ENCODE measurements around the gene ARMC6. TPM values are rescaled to one million over a fixed set of nuclear protein-coding genes. Genes with fewer than 3 reads are reported as not detected.

The ARMC6 gene
- total RNA-seq, 1 experiment from 2014 or later: 66.5 TPM

DNA sequence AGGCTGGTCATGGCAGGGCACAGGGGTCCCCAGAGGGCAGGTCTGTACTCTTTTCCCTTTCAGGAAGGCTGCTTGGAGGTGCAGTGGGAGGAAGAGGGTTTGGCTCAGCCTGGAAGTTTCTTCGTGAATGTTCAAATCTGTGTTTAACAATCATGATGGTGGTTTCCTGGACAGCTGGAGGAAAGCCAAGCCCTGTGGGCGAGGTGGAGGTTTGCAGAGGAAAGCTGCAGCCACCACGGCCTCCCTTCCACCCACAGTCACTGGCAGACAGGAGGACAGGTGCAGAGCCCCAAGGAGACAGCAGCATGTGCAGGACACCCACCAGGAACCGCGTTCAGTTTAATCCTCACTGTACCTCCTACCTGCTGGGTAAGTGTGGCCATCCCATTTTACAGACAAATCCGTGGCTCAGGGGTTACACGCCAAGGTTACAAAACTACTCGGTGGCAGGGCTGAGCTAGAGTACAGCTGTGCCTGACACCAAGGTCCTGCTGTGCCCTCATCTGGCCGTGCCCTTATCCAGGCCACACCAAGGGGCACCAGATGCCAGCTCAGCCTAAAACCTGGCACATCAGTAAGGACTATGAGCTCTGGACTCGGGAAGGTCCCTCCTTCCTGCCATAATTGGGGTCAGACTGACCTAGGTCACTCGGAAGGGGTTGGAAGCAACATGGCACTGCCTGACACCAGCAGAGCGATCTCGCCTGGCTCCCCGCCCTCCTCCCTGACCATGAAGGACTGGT lies 34.2 kb upstream of the ARMC6 start:
- Histone ChIP-seq H3T11ph (ENCODE audit: low read length) (no peak overlapping the region), H2AFZ (ENCODE audit: low read length) (no peak overlapping the region), H2BK15ac (ENCODE audit: low read depth, low read length) (no peak overlapping the region), H4K91ac (ENCODE audit: insufficient read length, low read depth, low read length) (no peak overlapping the region), H3K9me3 (ENCODE audit: control insufficient read depth, low read depth, low read length) (no peaks in the 10 kb centered on the region), H3K56ac (ENCODE audit: insufficient read length, low read depth, low read length) (no peak overlapping the region), H2BK12ac (ENCODE audit: insufficient read length, low read depth, low read length) (no peak overlapping the region), H2BK20ac (ENCODE audit: low read depth, low read length, poor library complexity, severe bottlenecking) (no peak overlapping the region), H2AK5ac (ENCODE audit: insufficient read length, low read length) (no peak overlapping the region), H3K27ac (ENCODE audit: insufficient read length, low read depth, low read length) (no peak overlapping the region), H4K5ac (ENCODE audit: insufficient read length, low read depth, low read length) (no peak overlapping the region), H2BK120ac (ENCODE audit: low read depth, low read length, poor library complexity, severe bottlenecking) (no peak overlapping the region), H3K79me1 (ENCODE audit: insufficient read depth, low read depth, low read length, poor library complexity, severe bottlenecking) (no peaks in the 10 kb centered on the region), H4K8ac (replicated peaks; ENCODE audit: insufficient read length, low read depth, low read length) (no peak overlapping the region), H3K4me1 (ENCODE audit: insufficient read depth, low read length) (no peaks in the 10 kb centered on the region), H3K18ac (ENCODE audit: insufficient read length, low read depth, low read length) (no peak overlapping the region), H3K23me2 (ENCODE audit: insufficient read length, low read depth, low read length, poor library complexity, severe bottlenecking) (no peaks in the 10 kb centered on the region), H3K4ac (ENCODE audit: low read depth, low read length) (no peak overlapping the region), H3K9ac (ENCODE audit: extremely low read depth, insufficient read length, low read length) (no peak overlapping the region), H3K27me3 (ENCODE audit: insufficient read depth, low read length) (no peaks in the 10 kb centered on the region), H3K14ac (ENCODE audit: insufficient read depth, low read length) (no peak overlapping the region), H4K20me1 (ENCODE audit: control insufficient read depth, insufficient read depth, insufficient read length) (no peaks in the 10 kb centered on the region), H3K4me2 (ENCODE audit: insufficient read depth, insufficient read length, low read length) (no peak overlapping the region), H3K79me2 (ENCODE audit: insufficient read depth, low read length) (no peaks in the 10 kb centered on the region), H3K23ac (ENCODE audit: insufficient read length, low read depth, low read length) (no peak overlapping the region), H2BK5ac (ENCODE audit: insufficient read length, low read length) (no peak overlapping the region)
- no peak overlapping the region for H3K4me3 Mint-ChIP-seq
- H3K36me3 Mint-ChIP-seq (ENCODE audit: insufficient read depth in 1 of 3, low read depth in 3 of 3): peaks cover 42 to 75% (median 71%) of the 10 kb centered on the region in 3 experiments; a peak in 6 of 7 replicates
- H3K27me3 Mint-ChIP-seq (ENCODE audit: low read depth): no peaks in the 10 kb centered on the region; the same call in 1 of the 2 replicates
- H3K27ac Mint-ChIP-seq: peak overlapping the region in 1 of 3 experiments; percentile 31; a peak in 1 of 7 replicates
- no peak for DNase-seq
- peaks cover 8 to 20% of the 10 kb centered on the region in 2 experiments for H3K4me1 Mint-ChIP-seq
- whole genome bisulfite sequencing (ENCODE audit: extremely low coverage, insufficient read length, low lambda C conversion rate): no CpG with 5 or more reads among the region's 14 CpGs
- H3K9me3 Mint-ChIP-seq: no peaks in the 10 kb centered on the region
- TF ChIP-seq, protein P1, sequence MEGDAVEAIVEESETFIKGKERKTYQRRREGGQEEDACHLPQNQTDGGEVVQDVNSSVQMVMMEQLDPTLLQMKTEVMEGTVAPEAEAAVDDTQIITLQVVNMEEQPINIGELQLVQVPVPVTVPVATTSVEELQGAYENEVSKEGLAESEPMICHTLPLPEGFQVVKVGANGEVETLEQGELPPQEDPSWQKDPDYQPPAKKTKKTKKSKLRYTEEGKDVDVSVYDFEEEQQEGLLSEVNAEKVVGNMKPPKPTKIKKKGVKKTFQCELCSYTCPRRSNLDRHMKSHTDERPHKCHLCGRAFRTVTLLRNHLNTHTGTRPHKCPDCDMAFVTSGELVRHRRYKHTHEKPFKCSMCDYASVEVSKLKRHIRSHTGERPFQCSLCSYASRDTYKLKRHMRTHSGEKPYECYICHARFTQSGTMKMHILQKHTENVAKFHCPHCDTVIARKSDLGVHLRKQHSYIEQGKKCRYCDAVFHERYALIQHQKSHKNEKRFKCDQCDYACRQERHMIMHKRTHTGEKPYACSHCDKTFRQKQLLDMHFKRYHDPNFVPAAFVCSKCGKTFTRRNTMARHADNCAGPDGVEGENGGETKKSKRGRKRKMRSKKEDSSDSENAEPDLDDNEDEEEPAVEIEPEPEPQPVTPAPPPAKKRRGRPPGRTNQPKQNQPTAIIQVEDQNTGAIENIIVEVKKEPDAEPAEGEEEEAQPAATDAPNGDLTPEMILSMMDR (conservative IDR thresholded peaks at IDR 0.05): no peak
